LNCAP (cell line): Measurements from ENCODE around the gene DLGAP4.

Experiments
- CTCF ChIP-seq: fragments of 450-650 bp; IDR thresholded peaks from 2 replicates; pipeline ENCODE4 v1.5.1; 2017; ENCODE audit warnings: mild to moderate bottlenecking

The DLGAP4 gene

GRCh38 chr20:36311141-36311853 lies 5.2 kb downstream of the DLGAP4 start:
- no peak for TF ChIP-seq CTCF

- TF ChIP-seq CTCF = no peak
These were observed 6.0 kb downstream of the DLGAP4 start for GRCh38 chr20:36311854-36312723.

- TF ChIP-seq CTCF = no peak
These were observed 6.7 kb downstream of the DLGAP4 start for GRCh38 chr20:36312724-36313441.

- TF ChIP-seq CTCF = no peak
These were observed 7.3 kb downstream of the DLGAP4 start for GRCh38 chr20:36313476-36313875.

- no peak for TF ChIP-seq CTCF
These were observed 7.8 kb downstream of the DLGAP4 start for GRCh38 chr20:36313926-36314325.

- TF ChIP-seq CTCF = no peak
These were observed 8.8 kb downstream of the DLGAP4 start for GRCh38 chr20:36314734-36315544.
